Endothelial cell (in vitro differentiated cells): ENCODE measurements around the gene ABCC9. TPM values are rescaled to one million over a fixed set of nuclear protein-coding genes. Genes with fewer than 3 reads are reported as not detected.

Experiments
- DNase-seq: peaks from one replicate; pipeline ENCODE4 v3.0.0; 2021; ENCODE audit warnings: low spot score
- H3K27ac Mint-ChIP-seq: one replicate; pipeline ENCODE4 v1.8.0; 2021; ENCODE audit warnings: mixed read lengths, inconsistent platforms; ENCODE audit not compliant: unreplicated experiment
- H3K27me3 Mint-ChIP-seq: one replicate; pipeline ENCODE4 v1.8.0; 2021; ENCODE audit warnings: mild to moderate bottlenecking, moderate library complexity, mixed read lengths, inconsistent platforms; ENCODE audit not compliant: unreplicated experiment
- H3K36me3 Mint-ChIP-seq: one replicate; pipeline ENCODE4 v1.8.0; 2021; ENCODE audit warnings: mild to moderate bottlenecking, low read depth, mixed read lengths, inconsistent platforms; ENCODE audit not compliant: unreplicated experiment
- H3K4me1 Mint-ChIP-seq: one replicate; pipeline ENCODE4 v1.8.0; 2021; ENCODE audit warnings: mild to moderate bottlenecking, mixed read lengths, inconsistent platforms; ENCODE audit not compliant: unreplicated experiment
- H3K4me3 Mint-ChIP-seq: one replicate; pipeline ENCODE4 v1.8.0; 2021; ENCODE audit warnings: mild to moderate bottlenecking, mixed read lengths, inconsistent platforms; ENCODE audit not compliant: unreplicated experiment
- H3K9me3 Mint-ChIP-seq: one replicate; pipeline ENCODE4 v1.8.0; 2021; ENCODE audit warnings: mixed read lengths, inconsistent platforms; ENCODE audit not compliant: unreplicated experiment
- total RNA-seq: library from RNA; stranded (reverse); fragmentation: NEBNext Ultra II Directional; extraction: Animal tissue kit (Norgen Biotek cat#: 25700); gene quantifications from one replicate; pipeline ENCODE4 v1.2.1, GENCODE V29; 2021; ENCODE audit not compliant: unreplicated experiment
- TF ChIP-seq, protein P1 (sequence below): fragments of 200-600 bp; sonication (generic); IDR thresholded peaks from one replicate; pipeline ENCODE4 v1.5.0; 2021; ENCODE audit warnings: antibody characterized with exemption; ENCODE audit not compliant: unreplicated experiment

Gene ABCC9
- total RNA-seq, 1 donor from 2014 or later: 1.2 TPM

DNA sequence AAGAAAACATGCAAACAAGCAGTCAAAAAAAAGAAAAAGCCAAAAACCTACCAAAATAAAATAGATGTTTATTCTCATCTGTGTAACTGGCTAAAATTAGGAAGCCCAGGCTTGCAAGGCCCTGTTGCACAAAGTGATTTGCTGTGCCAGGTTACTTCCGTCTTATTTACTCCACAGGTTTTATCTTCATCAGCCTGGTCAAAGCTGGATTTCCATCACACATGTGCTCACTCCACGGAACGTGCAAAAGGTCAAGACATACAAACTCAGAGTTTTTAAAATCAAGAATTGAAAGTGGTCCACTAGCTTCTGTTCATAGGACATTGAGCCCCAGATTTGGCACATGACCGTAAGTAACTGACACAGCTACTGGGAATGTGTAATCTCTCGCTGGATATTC lies 181.5 kb downstream of the ABCC9 start:
- DNase-seq: no peak
- H3K4me1 Mint-ChIP-seq: no peaks in the 10 kb centered on the region
- H3K4me3 Mint-ChIP-seq: no peak overlapping the region
- H3K9me3 Mint-ChIP-seq: no peaks in the 10 kb centered on the region
- H3K27me3 Mint-ChIP-seq: no peaks in the 10 kb centered on the region
- no peaks in the 10 kb centered on the region for H3K36me3 Mint-ChIP-seq
- TF ChIP-seq, protein P1, sequence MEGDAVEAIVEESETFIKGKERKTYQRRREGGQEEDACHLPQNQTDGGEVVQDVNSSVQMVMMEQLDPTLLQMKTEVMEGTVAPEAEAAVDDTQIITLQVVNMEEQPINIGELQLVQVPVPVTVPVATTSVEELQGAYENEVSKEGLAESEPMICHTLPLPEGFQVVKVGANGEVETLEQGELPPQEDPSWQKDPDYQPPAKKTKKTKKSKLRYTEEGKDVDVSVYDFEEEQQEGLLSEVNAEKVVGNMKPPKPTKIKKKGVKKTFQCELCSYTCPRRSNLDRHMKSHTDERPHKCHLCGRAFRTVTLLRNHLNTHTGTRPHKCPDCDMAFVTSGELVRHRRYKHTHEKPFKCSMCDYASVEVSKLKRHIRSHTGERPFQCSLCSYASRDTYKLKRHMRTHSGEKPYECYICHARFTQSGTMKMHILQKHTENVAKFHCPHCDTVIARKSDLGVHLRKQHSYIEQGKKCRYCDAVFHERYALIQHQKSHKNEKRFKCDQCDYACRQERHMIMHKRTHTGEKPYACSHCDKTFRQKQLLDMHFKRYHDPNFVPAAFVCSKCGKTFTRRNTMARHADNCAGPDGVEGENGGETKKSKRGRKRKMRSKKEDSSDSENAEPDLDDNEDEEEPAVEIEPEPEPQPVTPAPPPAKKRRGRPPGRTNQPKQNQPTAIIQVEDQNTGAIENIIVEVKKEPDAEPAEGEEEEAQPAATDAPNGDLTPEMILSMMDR: no peak
- no peak overlapping the region for H3K27ac Mint-ChIP-seq

DNA sequence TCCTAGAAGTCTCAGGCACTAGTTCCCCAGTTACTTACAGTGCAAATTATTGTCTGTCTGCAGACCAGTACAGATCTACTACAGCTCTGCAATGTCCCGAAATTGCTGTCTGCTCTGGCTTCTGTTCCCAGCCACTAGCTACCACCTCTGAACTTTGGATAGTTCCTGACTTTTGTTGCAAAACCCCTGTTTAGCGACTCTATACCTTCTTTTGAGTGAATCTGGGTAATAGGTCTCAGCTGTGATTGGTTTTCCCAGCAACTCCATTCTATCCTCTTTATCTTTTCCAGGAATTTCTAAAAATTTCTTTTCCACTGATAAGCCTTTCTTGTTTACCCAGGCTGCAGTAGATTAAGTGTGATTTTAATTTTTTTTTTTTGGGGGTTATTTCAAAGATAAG lies 183.5 kb downstream of the ABCC9 start:
- no peak for DNase-seq
- TF ChIP-seq, protein P1: no peak
- H3K4me1 Mint-ChIP-seq: no peaks in the 10 kb centered on the region
- H3K27ac Mint-ChIP-seq: no peak overlapping the region
- H3K36me3 Mint-ChIP-seq: no peaks in the 10 kb centered on the region
- no peak overlapping the region for H3K4me3 Mint-ChIP-seq
- no peaks in the 10 kb centered on the region for H3K9me3 Mint-ChIP-seq
- H3K27me3 Mint-ChIP-seq: no peaks in the 10 kb centered on the region

DNA sequence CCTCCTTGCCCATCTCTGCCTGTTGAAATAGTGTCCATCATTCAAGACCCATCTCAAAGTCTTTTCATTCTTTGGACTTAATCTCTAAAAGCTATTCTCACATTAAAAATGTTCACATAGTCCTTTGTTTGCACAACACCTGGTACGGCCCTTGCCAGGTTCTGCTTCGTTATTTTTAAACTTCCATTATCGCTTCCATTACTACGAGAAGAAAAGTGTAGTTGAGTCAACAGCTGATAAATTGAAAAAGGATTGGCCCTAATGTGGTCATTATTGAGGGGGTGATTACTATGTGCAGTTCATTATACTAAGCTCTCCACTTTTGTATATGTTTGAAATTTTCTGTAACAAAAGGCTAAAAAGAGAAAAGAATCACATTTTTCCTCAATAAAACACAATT lies 184.5 kb downstream of the ABCC9 start:
- H3K9me3 Mint-ChIP-seq: no peaks in the 10 kb centered on the region
- H3K4me1 Mint-ChIP-seq: no peaks in the 10 kb centered on the region

DNA sequence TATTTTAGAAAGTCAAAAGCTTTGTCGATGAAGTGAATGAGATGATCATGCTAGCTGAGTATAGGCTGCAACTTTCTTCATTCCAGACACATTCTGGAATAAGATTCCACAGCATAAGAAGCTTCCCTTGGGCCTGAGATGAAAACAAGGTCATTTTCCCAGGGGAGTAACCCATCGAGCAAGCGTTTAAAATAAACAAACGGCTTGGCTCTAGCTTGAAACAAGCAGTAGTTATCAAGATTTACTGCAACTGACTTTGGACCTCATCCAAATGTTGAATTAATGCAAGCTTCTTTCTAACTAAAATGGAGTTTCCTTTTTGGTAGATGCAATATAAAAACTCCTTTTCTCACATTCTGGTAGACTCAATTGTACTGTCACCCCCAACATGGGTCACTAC lies 189.7 kb downstream of the ABCC9 start:
- no peaks in the 10 kb centered on the region for H3K4me1 Mint-ChIP-seq
- TF ChIP-seq, protein P1: no peak
- no peaks in the 10 kb centered on the region for H3K36me3 Mint-ChIP-seq
- no peaks in the 10 kb centered on the region for H3K27me3 Mint-ChIP-seq
- H3K4me3 Mint-ChIP-seq: no peak overlapping the region
- H3K27ac Mint-ChIP-seq: no peak overlapping the region
- no peak for DNase-seq
- H3K9me3 Mint-ChIP-seq: no peaks in the 10 kb centered on the region

More for the DNA sequence above, 184.5 kb downstream of the ABCC9 start:
- Mint-ChIP-seq H3K36me3 (no peaks in the 10 kb centered on the region), H3K4me3 (no peak overlapping the region), H3K27me3 (no peaks in the 10 kb centered on the region), H3K27ac (no peak overlapping the region)
- TF ChIP-seq, protein P1: no peak
- no peak for DNase-seq

Other genes with a start within 250 kb of the ABCC9 start
- gene KCNJ8, start 166.7 kb downstream of the ABCC9 start, total RNA-seq: 0.23 TPM
- 26.5 TPM for gene CMAS, start 104.8 kb upstream of the ABCC9 start, total RNA-seq